Spleen (tissue), 11 donors: ENCODE data around the gene AKAP1. TPM values are rescaled to one million over a fixed set of nuclear protein-coding genes. Genes with fewer than 3 reads are reported as not detected.
A peak's percentile ranks its signal among the peaks of the same experiment; 100 is the strongest.

ENCODE experiments used
- DNase-seq: peaks from one replicate; pipeline ENCODE4 v3.0.0-alpha.2; 2020
- H3K27ac ChIP-seq, 8 donors: fragments of 200-600 bp; sonication (generic) in 7 of 8; 1 replicate in 4 of 8; 2 replicates in 4 of 8; pipeline versions ENCODE4 v1.5.0 to v1.8.0; 2016 to 2021; ENCODE audit warnings: inconsistent platforms in 4 of 8, mild to moderate bottlenecking in 4 of 8, moderate library complexity in 1 of 8
- H3K27me3 ChIP-seq, 7 donors: fragments of 200-600 bp; sonication (generic) in 6 of 7; replicated peaks in 1 of 7; 1 replicate in 4 of 7; 2 replicates in 3 of 7; pipeline versions ENCODE4 v1.5.0 to v1.8.0; 2016 to 2021; ENCODE audit warnings: inconsistent platforms in 3 of 7, mild to moderate bottlenecking in 1 of 7
- H3K36me3 ChIP-seq, 6 donors: fragments of 200-600 bp; sonication (generic) in 5 of 6; 1 replicate in 4 of 6; 2 replicates in 2 of 6; pipeline versions ENCODE4 v1.5.0 to v1.8.0; 2016 to 2021; ENCODE audit warnings: inconsistent platforms in 2 of 6
- H3K4me1 ChIP-seq, 6 donors: fragments of 200-600 bp; sonication (generic) in 5 of 6; 1 replicate in 3 of 6; 2 replicates in 3 of 6; pipeline versions ENCODE4 v1.5.0 to v1.8.0; 2016 to 2021; ENCODE audit warnings: inconsistent platforms in 3 of 6
- H3K4me3 ChIP-seq, 8 donors: fragments of 200-600 bp; sonication (generic) in 7 of 8; 1 replicate in 4 of 8; 2 replicates in 4 of 8; pipeline versions ENCODE4 v1.5.0 to v1.8.0; 2016 to 2021; ENCODE audit warnings: inconsistent platforms in 4 of 8, mild to moderate bottlenecking in 4 of 8, moderate library complexity in 2 of 8
- H3K9me3 ChIP-seq, 8 donors: fragments of 200-600 bp; sonication (generic) in 7 of 8; 1 replicate in 4 of 8; 2 replicates in 4 of 8; pipeline versions ENCODE4 v1.5.0 to v1.8.0; 2016 to 2021; ENCODE audit warnings: inconsistent platforms in 4 of 8
- POLR2A ChIP-seq, 3 donors: fragments of 450-650 bp; IDR thresholded peaks; one replicate each; pipeline ENCODE4 v1.5.1; 2017; ENCODE audit warnings: antibody characterized with exemption in 3 of 3, mild to moderate bottlenecking in 1 of 3
- POLR2AphosphoS5 ChIP-seq, 3 donors: sonication (generic); formaldehyde crosslinking; IDR thresholded peaks; one replicate each; pipeline ENCODE4 v1.5.1; 2017; ENCODE audit warnings: antibody characterized with exemption in 3 of 3
- WGBS, 5 donors: extraction: QIAGEN DNeasy Blood & Tissue Kit in 3 of 5; methylation state at CpG; one replicate each; pipeline versions ENCODE4 v1.1.5 to v1.1.7; 2013 to 2018; 5-methylcytosine and 5-hydroxymethylcytosine counted together
- intact Hi-C: fragments of 100-400 bp; cut with DNase I; formaldehyde crosslinking; loops from one replicate; pipeline ENCODE4 v1.15.0; 2023; ENCODE audit warnings: low total_unique reads
- polyA plus RNA-seq, 3 donors: library from polyadenylated mRNA; stranded (reverse); fragments of 200-250 nt; gene quantifications; one replicate each; pipeline ENCODE4 v1.2.1, GENCODE V29; 2013
- total RNA-seq, 7 donors: library from RNA; depleted of rRNA in 3 of 7; stranded (reverse); fragments of >200 nt in 3 of 7; fragmentation: NEBNext Ultra II Directional in 4 of 7; extraction: Animal tissue kit (Norgen Biotek cat#: 25700) in 4 of 7; gene quantifications; one replicate each; pipeline versions ENCODE4 v1.1.0 to v1.2.1, GENCODE V29; 2016 to 2021
- TF ChIP-seq, protein P1 (sequence below), 11 experiments: fragments of 200-600 bp in 7 of 11; fragments of 450-650 bp in 4 of 11; sonication (generic) in 4 of 11; IDR thresholded peaks in 8 of 11; conservative IDR thresholded peaks in 3 of 11; 1 replicate in 7 of 11; 2 replicates in 4 of 11; pipeline versions ENCODE4 v1.4.0 to v1.8.0; 2016 to 2021; ENCODE audit warnings: antibody characterized with exemption in 11 of 11, inconsistent platforms in 4 of 11, mild to moderate bottlenecking in 1 of 11
- donor health status: healthy with polysubstance abuse.
- donor health status: DM: no; HTN: no; CAD: no; lungs with moderate emphysema.
- donor health status: DM: no; HTN: no; CAD: no.
- donor health status: Bipolar disorder and iron deficiency.
- donor health status: healthy.
- donor health status: DM: no; HTN: no; CAD: no.
- donor health status: DM: yes; HTN: yes; CAD: no.

AKAP1 gene
- total and polyA plus RNA-seq, 10 donors, result 6.7 to 23.9 (median 17.6) TPM

- peaks cover 0 to 55% (median 8%) of the 10 kb centered on the region in 6 donors for H3K36me3 ChIP-seq
- H3K9me3 ChIP-seq, result no peaks in the 10 kb centered on the region
- no peaks in the 10 kb centered on the region for H3K27me3 ChIP-seq
- WGBS, 5 donors, result 89 to 100% (median 95%) methylated on average over 2 of the region's 2 CpGs
- H3K4me3 ChIP-seq, result no peak overlapping the region
- no peak for TF ChIP-seq POLR2A (IDR thresholded peaks at IDR 0.05)
- TF ChIP-seq, protein P1, sequence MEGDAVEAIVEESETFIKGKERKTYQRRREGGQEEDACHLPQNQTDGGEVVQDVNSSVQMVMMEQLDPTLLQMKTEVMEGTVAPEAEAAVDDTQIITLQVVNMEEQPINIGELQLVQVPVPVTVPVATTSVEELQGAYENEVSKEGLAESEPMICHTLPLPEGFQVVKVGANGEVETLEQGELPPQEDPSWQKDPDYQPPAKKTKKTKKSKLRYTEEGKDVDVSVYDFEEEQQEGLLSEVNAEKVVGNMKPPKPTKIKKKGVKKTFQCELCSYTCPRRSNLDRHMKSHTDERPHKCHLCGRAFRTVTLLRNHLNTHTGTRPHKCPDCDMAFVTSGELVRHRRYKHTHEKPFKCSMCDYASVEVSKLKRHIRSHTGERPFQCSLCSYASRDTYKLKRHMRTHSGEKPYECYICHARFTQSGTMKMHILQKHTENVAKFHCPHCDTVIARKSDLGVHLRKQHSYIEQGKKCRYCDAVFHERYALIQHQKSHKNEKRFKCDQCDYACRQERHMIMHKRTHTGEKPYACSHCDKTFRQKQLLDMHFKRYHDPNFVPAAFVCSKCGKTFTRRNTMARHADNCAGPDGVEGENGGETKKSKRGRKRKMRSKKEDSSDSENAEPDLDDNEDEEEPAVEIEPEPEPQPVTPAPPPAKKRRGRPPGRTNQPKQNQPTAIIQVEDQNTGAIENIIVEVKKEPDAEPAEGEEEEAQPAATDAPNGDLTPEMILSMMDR (IDR thresholded peaks at IDR 0.05 in 8 of 11, conservative IDR thresholded peaks at IDR 0.05 in 3 of 11), result no peak
- intact Hi-C loops, result no loop called here
- no peak for DNase-seq
- H3K27ac ChIP-seq, result no peak overlapping the region
- peaks cover 0 to 7% (median 0%) of the 10 kb centered on the region in 6 donors for H3K4me1 ChIP-seq
Observed at GRCh38 chr17:57125406-57125805, 40.4 kb downstream of the AKAP1 start.

GRCh38 chr17:57125866-57126265 is 40.8 kb downstream of the AKAP1 start:
- H3K36me3 ChIP-seq, result peaks cover 0 to 50% (median 6%) of the 10 kb centered on the region in 6 donors

DNA sequence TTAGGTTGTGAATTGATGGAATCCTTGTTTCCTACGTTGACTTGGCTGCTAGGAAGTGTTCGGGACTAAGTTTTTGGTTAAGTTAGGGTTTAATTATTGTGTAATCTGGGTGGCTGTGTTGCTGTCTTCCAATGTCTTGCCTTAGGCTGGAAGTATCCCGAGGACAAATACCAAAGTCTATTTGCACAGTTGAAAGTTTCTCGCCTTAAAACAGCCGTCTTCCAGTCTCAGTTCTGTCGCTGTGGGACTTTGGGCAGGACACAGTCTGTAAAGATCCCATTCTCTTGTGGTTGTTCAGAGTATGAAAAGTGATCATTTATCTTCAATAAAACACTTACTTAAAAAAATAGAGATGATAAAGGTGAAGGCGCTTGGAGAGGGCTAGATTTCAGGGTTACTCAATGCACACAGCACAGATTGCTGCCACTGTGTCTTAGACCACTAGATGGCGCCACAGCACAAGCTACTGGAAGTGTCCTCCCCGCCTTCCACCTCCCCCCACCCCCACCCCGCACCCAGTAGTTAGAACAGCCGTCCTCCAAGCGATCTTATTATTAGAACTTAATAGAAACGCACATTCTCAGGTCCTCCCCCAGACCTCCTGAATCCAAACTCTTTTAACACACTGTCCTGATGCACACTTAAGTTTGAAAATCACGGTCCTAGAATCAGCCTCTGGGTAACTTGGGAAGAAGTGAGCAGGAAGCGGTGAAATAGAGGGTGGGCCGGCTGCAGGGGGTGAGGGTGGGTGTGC is 45.8 kb downstream of the AKAP1 start:
- TF ChIP-seq POLR2AphosphoS5 (IDR thresholded peaks at IDR 0.05) (no peak), POLR2A (IDR thresholded peaks at IDR 0.05) (no peak)
- TF ChIP-seq, protein P1 (IDR thresholded peaks at IDR 0.05 in 8 of 11, conservative IDR thresholded peaks at IDR 0.05 in 3 of 11), result peak; percentile 49 to 93 (median 85)
- Histone ChIP-seq H3K36me3 (peaks cover 0 to 2% (median 0%) of the 10 kb centered on the region in 6 donors), H3K4me1 (peaks cover 0 to 10% (median 2%) of the 10 kb centered on the region in 6 donors), H3K9me3 (no peaks in the 10 kb centered on the region), H3K27ac (no peak overlapping the region), H3K27me3 (peaks cover 0 to 1% (median 0%) of the 10 kb centered on the region in 7 donors), H3K4me3 (peak overlapping the region in 1 of 8 donors; percentile 44)
- 31 to 34% (median 33%) methylated on average over 16 of the region's 16 CpGs for WGBS, 5 donors
- intact Hi-C loops, result loop anchor here (5.0 to 10.0 kb wide), 3 partner anchors 616 to 981 kb away; partner anchors contain the start of gene CCDC182
- DNase-seq, result peak; percentile 89

More at GRCh38 chr17:57125866-57126265, 40.8 kb downstream of the AKAP1 start:
- Histone ChIP-seq H3K27me3 (no peaks in the 10 kb centered on the region), H3K4me3 (no peak overlapping the region), H3K27ac (no peak overlapping the region), H3K9me3 (no peaks in the 10 kb centered on the region), H3K4me1 (peaks cover 0 to 3% (median 0%) of the 10 kb centered on the region in 6 donors)
- intact Hi-C loops, result no loop called here
- TF ChIP-seq, protein P1 (IDR thresholded peaks at IDR 0.05 in 8 of 11, conservative IDR thresholded peaks at IDR 0.05 in 3 of 11), result no peak
- TF ChIP-seq POLR2AphosphoS5 (IDR thresholded peaks at IDR 0.05) (no peak), POLR2A (IDR thresholded peaks at IDR 0.05) (no peak)
- 81 to 93% (median 84%) methylated on average over 6 of the region's 6 CpGs for WGBS, 5 donors
- no peak for DNase-seq

- Histone ChIP-seq H3K36me3 (no peaks in the 10 kb centered on the region), H3K27ac (no peak overlapping the region), H3K4me1 (peaks cover 0 to 18% (median 4%) of the 10 kb centered on the region in 6 donors), H3K27me3 (peaks cover 0 to 9% (median 0%) of the 10 kb centered on the region in 7 donors), H3K4me3 (no peak overlapping the region), H3K9me3 (no peaks in the 10 kb centered on the region)
- 88 to 97% (median 92%) methylated on average over 2 of the region's 2 CpGs for WGBS, 5 donors
- DNase-seq, result no peak
- intact Hi-C loops, result loop anchor here (5.0 to 10.0 kb wide), 3 partner anchors 615 to 980 kb away; partner anchors contain the start of gene CCDC182
- TF ChIP-seq, protein P1 (IDR thresholded peaks at IDR 0.05 in 8 of 11, conservative IDR thresholded peaks at IDR 0.05 in 3 of 11), result no peak
- TF ChIP-seq POLR2AphosphoS5 (IDR thresholded peaks at IDR 0.05), result no peak
- TF ChIP-seq POLR2A (IDR thresholded peaks at IDR 0.05), result no peak
Observed at GRCh38 chr17:57132663-57133062, 47.6 kb downstream of the AKAP1 start.
